ENCODE measurements around the gene NTSR1.

DNA sequence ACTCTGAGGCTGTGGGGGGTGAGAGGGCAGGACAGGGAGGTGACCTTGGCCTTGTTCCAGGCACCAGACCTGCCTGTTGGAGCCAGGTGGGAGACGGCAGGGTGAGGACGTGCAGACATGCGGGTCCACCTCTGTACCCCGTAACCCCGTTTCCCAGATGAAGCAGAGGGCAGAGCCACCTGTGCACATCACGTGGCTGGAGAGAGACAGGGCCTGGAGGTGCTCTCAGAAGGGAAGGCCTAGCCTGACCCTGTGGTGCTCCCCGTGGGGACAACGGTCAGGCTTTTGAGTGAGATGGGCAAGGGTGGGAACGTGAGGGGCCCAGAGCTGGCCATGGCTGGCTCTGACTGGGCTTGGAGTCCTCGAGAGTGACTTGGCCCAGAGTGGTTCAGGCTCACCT is 6.6 kb downstream of the NTSR1 start:
- TF ChIP-seq, protein P1, sequence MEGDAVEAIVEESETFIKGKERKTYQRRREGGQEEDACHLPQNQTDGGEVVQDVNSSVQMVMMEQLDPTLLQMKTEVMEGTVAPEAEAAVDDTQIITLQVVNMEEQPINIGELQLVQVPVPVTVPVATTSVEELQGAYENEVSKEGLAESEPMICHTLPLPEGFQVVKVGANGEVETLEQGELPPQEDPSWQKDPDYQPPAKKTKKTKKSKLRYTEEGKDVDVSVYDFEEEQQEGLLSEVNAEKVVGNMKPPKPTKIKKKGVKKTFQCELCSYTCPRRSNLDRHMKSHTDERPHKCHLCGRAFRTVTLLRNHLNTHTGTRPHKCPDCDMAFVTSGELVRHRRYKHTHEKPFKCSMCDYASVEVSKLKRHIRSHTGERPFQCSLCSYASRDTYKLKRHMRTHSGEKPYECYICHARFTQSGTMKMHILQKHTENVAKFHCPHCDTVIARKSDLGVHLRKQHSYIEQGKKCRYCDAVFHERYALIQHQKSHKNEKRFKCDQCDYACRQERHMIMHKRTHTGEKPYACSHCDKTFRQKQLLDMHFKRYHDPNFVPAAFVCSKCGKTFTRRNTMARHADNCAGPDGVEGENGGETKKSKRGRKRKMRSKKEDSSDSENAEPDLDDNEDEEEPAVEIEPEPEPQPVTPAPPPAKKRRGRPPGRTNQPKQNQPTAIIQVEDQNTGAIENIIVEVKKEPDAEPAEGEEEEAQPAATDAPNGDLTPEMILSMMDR (conservative IDR thresholded peaks at IDR 0.05), result no peak
- TF ChIP-seq ZFX (IDR thresholded peaks at IDR 0.05), result no peak

All from C4-2B (cell line).